GM10248 (cell line): ENCODE data around the gene GRAP2.
"Not testable (repeated sequence)": the region's sequence is repeated elsewhere in the genome, so short reads cannot be mapped to it uniquely, and the experiment has no call there.

Source experiments
- CTCF ChIA-PET: fragments of 300-600 bp; sonication (Branson Sonifier 250); formaldehyde crosslinking; extraction: SDS; loops from one replicate; lab custom pipeline; 2021; ENCODE audit warnings: antibody characterized with exemption; lab: Yijun Ruan, JAX
- POLR2A ChIA-PET: fragments of 350-650 bp; sonication (Branson Sonifier 250); formaldehyde crosslinking; extraction: SDS; loops from one replicate; lab custom pipeline; 2020; ENCODE audit warnings: antibody characterized with exemption; lab: Yijun Ruan, JAX
- DNase-seq: peaks from one replicate; pipeline ENCODE4 v3.0.0; 2012; ENCODE audit errors: extremely low spot score
- CTCF ChIP-seq: IDR thresholded peaks from 2 replicates; pipeline ENCODE4 v1.5.1; 2012; ENCODE audit warnings: mild to moderate bottlenecking, low read depth; ENCODE audit errors: extremely low read depth, missing control alignments, control extremely low read depth

The GRAP2 gene

GRCh38 chr22:39900306-39901227 is at the start of gene GRAP2:
Gene GRAP2 (plus strand): TSS chr22:39901084. CDS start chr22:39947107, 46,023 bp downstream.
- TF ChIP-seq CTCF, result no peak
- ChIA-PET CTCF (no interaction called here), POLR2A (no interaction called here)
- peak; percentile 44 for DNase-seq

GRCh38 chr22:39851606-39852315 is 49.1 kb upstream of the GRAP2 start:
- ChIA-PET POLR2A (no interaction called here), CTCF (no interaction called here)
- DNase-seq, result no peak
- no peak for TF ChIP-seq CTCF

GRCh38 chr22:39852799-39853198 is 48.1 kb upstream of the GRAP2 start:
- DNase-seq, result no peak
- POLR2A ChIA-PET, result no interaction called here
- no peak for TF ChIP-seq CTCF
- CTCF ChIA-PET, result no interaction called here

GRCh38 chr22:39856588-39856987 is 44.3 kb upstream of the GRAP2 start:
- POLR2A ChIA-PET, result interaction anchor here (0.7 kb wide), 2 partner anchors 268 to 594 kb away, joined by 5 to 12 read pairs; no protein-coding TSS in a partner anchor

GRCh38 chr22:39859903-39860588 is 40.8 kb upstream of the GRAP2 start:
- ChIA-PET POLR2A (no interaction called here), CTCF (no interaction called here)
- TF ChIP-seq CTCF, result no peak
- DNase-seq, result peak; percentile 58

More at GRCh38 chr22:39856588-39856987, 44.3 kb upstream of the GRAP2 start:
- TF ChIP-seq CTCF, result no peak
- CTCF ChIA-PET, result interaction anchor here (1.2 to 3.0 kb wide), 3 partner anchors 9 to 36 kb away, joined by 3 to 11 read pairs (median 4); no protein-coding TSS in a partner anchor
- DNase-seq, result no peak

- DNase-seq, result no peak
- ChIA-PET POLR2A (no interaction called here), CTCF (interaction anchor here (1.4 kb wide), 1 partner anchor 14 kb away, joined by 3 read pairs; no protein-coding TSS in a partner anchor)
- TF ChIP-seq CTCF, result no peak
Observed at GRCh38 chr22:39868741-39869140, 32.1 kb upstream of the GRAP2 start.

- DNase-seq, POLR2A ChIA-PET, CTCF ChIA-PET: not testable (repeated sequence)
Observed at GRCh38 chr22:39869797-39870196, 31.1 kb upstream of the GRAP2 start.
